Upper lobe of left lung (tissue), 4 donors: Measurements from ENCODE around the gene CFAP69.

Experiments used
- EP300 ChIP-seq, 4 donors: sonication (generic); formaldehyde crosslinking; IDR thresholded peaks; one replicate each; pipeline ENCODE4 v1.5.1; 2017; ENCODE audit warnings: antibody characterized with exemption in 4 of 4, control low read depth in 2 of 4
- POLR2A ChIP-seq, 4 donors: fragments of 450-650 bp; IDR thresholded peaks; one replicate each; pipeline ENCODE4 v1.5.1; 2016 to 2017; ENCODE audit warnings: antibody characterized with exemption in 4 of 4, mild to moderate bottlenecking in 2 of 4
- TF ChIP-seq, protein P1 (sequence below), 6 experiments: fragments of 450-650 bp in 4 of 6; fragments of 200-600 bp in 2 of 6; sonication (generic) in 2 of 6; IDR thresholded peaks; one replicate each; pipeline ENCODE4 v1.5.1; 2016 to 2019; ENCODE audit warnings: antibody characterized with exemption in 6 of 6

- TF ChIP-seq, protein P1, sequence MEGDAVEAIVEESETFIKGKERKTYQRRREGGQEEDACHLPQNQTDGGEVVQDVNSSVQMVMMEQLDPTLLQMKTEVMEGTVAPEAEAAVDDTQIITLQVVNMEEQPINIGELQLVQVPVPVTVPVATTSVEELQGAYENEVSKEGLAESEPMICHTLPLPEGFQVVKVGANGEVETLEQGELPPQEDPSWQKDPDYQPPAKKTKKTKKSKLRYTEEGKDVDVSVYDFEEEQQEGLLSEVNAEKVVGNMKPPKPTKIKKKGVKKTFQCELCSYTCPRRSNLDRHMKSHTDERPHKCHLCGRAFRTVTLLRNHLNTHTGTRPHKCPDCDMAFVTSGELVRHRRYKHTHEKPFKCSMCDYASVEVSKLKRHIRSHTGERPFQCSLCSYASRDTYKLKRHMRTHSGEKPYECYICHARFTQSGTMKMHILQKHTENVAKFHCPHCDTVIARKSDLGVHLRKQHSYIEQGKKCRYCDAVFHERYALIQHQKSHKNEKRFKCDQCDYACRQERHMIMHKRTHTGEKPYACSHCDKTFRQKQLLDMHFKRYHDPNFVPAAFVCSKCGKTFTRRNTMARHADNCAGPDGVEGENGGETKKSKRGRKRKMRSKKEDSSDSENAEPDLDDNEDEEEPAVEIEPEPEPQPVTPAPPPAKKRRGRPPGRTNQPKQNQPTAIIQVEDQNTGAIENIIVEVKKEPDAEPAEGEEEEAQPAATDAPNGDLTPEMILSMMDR (IDR thresholded peaks at IDR 0.05) = no peak
- TF ChIP-seq EP300 (IDR thresholded peaks at IDR 0.05) (no peak), POLR2A (IDR thresholded peaks at IDR 0.05) (no peak)
Measured at GRCh38 chr7:90216771-90217170, 28.2 kb upstream of the CFAP69 start.
